GM21737 (cell line): ENCODE data around the gene SLC9A8.

Source experiments
- ATAC-seq: cut with Tn5 transposase; IDR thresholded peaks from one replicate; pipeline ENCODE4 v1.9.1; 2021; ENCODE audit warnings: mild to moderate bottlenecking, moderate library complexity; ENCODE audit not compliant: unreplicated experiment

The SLC9A8 gene

DNA sequence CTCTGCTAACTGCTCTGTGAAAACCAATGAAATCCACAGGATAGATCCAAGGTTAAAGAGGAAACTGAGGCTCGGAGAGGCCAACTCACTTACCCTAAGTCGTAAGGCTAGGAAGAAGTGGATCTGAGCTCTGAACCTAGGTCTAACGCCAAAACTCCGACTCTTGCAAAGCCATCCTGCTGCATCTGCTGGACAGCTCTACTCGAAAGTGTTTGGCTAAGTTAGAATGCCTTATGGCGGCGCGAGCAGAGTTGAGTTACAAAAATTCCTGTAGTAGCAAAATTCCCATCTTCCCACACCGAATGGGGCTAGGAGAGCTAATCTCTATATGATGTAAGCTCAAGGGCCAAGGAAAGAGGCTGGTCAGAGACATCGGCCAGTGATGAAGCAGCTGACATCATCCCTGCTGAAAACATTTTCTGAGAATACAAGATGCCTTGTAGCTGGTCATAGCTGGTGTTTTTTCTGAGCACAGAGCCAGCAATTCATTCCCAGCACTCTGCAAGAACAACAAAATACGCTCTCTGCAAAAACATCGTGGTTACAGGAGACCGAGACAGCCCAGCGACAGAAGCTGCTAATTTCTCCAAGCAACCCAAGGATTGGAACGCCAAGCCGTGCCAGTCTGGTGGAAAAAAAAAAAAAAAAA is 100.9 kb downstream of the SLC9A8 start:
- ATAC-seq = no peak

DNA sequence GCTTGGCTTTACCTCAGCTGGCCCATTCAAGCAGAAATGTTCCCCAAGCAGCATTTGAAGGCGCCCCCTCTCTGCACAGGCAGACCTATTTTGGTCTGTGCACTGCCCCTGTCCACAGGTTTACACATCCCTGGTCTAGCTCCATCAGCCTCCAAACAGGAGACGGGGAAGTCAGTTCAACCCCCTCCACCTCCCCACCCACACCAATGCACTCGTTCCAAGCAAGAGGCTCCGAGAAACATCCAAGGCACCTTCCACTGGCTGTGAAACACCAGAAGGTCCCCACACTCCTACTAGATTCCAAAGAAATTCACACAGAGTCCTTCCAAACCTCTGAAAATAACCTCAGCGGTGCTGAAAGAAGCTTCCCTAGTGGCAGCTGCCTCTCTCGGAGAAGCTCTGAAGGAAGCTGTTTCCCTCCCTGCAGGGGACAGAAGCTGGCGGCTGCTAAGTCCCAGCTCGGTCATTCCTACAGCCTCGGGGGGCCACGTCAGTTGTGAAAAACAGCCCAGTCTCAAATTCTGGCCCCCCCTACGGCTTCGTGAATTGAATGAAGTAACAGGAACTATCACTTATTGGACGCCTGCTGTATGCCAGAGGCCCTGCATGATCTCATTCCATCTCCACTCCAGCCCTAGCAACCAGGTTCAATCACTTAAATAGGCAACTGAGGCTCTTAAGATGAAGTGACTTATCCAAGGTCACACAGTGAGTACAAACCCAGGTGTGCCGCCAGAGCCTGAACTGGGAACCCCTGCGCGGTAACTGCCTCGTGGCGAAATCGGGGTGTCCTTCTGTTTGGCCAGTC is 101.9 kb downstream of the SLC9A8 start:
- ATAC-seq = peak; percentile 12

DNA sequence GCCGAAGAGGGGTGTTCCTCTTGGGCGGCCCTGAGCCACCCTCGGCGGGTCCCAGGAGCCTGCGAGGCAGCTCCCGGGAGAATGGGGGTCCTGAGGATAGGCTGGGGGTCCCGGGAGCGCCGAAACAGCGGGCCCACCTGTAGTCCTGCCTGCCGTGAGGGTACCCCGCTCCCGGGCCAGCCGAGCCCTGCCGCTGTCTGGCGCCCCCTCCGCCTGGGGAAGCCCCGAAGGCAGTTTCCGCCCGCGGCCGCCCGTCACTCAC is 102.4 kb downstream of the SLC9A8 start:
- no peak for ATAC-seq

DNA sequence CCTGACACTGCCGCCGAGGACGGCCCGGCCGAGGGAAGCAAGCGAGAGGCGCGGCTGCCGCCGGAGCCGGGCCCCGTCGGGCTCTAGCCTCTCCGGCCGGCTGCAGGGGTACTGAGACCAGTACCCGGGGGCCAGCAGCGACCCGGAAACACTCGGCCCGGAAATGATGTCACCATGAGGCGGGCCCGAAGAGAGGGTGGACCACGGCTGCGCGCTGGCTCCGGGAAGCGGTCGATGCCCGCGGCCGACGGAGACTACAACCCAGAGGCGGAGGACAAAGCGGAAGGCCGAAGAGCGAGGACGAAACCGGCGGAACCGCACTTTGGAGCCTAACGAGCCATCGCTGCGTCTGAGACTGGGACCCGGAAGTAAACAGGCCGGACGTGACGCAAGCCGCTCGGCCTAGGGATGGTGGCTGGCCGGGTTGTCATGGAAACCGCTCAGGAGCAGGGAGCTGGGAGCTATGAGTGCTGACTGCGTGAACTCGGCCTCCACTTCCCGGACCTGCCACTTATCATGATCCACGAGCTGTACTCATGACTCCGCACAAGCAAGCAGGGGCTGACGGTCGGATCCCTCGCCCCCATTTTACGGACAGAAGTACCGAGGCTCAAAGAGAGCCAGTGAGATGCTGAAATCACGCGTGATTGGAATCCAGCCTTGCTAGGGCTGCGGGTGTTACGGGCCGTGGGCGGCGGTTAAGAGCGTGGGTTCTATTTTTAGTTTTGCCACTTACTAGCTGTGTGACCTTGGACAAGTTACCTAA is 102.9 kb downstream of the SLC9A8 start, which contains the start of gene SPATA2:
Gene SPATA2, minus strand, starts transcription at position 150 of the 766 bp plus-strand sequence. CDS start 7,039 bp downstream, outside the sequence.
- peak; percentile 80 for ATAC-seq

DNA sequence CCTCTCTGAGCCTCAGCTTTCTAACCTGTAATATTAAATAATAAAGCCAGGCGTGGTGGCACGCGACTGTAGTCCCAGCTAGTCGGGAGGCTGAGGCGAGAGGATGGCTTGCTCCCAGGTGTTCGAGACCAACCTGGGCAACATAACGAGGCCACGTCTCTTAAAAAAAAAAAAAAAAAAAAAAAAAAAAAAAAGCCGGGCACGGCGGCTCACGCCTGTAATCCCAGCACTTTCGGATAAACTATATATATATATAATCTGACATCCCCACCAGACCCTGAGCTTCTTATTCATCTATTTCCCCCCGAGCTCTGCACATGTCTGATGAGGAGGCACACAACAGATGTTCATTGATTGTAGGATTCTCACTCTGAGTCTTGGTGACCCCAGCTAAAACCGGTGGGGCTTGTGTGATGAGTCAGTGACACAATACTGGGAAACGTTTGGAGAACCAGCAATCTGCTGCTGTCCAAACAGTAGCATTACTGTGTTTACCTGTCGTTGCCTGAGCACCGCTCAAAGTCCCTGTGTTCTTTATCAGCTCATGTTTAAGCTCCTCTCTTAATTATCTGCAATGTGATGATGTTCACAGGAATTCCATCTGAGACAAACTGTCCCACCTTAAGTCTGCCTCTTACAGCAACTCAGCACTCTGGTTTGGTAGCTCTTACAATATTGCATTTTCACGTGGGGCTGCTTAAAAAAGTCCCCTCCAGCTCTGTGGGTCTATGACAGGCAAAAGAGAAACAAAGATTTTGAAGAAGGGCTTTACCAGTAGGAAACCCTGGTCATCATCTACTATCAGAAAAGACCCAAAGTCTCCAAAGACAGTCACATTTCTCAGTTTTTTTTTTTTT is 103.7 kb downstream of the SLC9A8 start:
- ATAC-seq = no peak

DNA sequence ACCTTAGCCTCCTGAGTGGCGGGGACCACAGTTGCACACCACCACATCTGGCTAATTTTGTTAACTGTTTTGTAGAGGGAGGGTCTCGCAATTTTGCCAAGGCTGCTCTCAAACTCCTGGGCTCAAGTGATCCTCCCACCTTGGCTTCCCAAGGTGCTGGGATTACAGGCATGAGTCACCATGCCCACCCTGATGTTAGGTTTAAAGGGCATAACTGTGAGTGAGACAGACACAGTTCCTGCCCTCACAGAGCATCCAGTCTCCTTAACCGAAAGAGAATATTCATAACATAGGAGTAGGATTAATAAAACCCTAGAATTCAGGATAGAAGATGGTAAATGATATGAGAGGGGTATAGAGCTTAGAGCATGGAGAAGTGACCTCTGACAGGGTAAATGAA is 105.8 kb downstream of the SLC9A8 start:
- ATAC-seq = no peak

DNA sequence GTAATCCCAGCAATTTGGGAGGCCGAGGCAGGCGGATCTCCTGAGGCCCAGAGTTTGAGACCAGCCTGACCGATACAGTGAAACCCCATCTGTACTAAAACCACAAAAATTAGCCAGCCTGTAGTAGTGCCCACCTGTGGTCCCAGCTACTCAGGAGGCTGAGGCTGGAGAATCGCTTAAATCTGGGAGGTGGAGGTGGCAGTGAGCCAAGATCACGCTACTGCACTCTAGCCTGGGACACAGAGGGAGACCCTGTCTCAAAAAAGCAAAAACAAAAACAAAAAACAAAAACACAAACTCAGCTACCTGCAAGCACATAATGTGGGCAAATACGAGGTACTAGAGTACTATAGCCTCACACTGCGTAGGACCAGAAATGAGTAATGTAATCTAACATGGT is 106.4 kb downstream of the SLC9A8 start:
- ATAC-seq = no peak

DNA sequence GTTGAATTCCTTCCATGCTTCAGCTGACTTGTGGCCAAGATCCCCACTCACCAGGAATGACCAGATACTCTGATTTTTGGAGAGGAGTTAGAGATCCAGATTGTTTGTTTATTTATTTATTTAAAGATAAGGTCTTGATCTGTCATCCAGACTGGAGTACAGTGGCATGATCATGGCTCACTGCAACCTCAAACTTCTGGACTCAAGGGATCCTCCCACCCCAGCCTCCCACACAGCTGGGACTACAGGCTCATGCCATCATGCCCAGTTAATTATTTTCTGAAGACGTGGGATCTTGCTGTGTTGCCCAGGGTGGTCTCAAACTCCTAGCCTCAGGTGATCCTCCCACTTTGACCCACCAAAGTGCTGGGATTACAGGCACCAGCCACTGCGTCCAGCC is 106.8 kb downstream of the SLC9A8 start:
- no peak for ATAC-seq

DNA sequence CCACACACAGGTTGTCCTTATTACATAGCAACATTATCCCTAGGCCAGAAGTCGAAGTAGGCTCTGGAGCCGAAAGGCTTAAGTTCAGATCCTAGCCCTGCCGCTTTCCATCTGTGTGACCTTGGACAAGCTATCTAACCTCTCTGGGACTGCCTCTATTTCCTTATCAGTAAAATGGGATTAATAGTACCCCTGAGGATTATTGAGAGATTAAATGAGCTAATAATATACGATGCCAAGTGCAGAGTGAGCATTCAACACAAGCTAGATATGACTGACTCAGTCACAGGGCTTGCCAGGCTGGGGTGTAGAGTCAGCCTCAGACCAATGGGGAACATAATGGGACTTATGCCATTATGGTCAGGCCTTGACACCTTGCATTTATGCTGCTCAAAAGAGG is 111.6 kb downstream of the SLC9A8 start:
- ATAC-seq = no peak

DNA sequence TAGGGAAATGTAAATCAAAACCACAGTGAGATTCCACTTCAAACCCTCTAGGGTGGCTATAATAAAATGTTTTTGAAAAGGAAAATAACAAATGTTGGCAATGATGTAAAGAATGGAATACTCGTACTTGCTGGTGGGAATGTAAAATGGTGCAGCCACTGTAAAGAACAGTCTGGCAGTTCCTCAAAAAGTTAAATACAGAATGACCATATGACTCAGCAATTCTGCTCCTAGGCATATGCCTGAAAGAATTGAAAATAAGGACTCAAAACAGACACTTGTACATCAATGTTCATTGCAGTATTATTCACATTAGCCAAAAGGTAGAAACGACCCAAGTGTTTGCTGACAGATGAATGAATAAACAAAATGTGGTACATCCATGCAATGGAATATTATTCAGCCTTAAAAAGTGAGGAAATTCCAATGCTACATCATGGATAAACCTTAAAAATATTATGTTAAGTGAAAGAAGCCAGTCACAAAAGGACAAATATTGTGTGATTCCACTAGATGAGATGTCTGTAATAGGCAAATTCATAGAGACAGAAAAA is 113.3 kb downstream of the SLC9A8 start:
- no peak for ATAC-seq

DNA sequence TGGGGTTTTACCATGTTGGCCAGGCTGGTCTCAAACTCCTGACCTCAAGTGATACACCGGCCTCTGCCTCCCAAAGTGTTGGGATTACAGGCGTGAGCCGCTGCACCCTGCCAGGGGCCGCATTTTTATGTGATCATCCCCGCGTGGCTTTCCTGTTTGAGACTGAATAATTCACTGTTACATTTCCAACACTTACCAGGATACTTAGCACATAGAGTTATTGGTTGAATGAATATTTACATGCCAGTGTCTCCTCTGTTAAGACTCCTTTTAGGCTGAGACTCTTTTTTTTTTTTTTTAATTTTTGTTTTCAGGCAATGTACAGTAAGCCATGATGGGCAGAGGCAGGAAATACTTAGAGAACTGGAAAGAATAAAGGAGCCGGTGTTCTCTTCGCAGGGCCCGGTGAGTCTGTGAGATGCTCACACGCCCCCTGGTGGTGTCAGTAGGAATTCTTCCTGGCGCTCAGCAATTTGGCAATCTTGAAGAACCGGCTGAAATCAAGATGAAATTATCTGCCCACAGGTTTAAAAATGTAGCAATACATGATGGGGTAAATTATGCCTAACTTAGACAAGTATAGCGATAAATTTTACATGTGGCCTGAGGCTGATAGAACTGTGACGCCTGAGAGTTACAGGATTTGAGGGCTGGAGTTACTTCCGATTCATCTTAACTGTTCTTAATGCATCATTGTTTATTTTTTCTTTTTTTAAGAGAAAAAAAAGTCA is 115.9 kb downstream of the SLC9A8 start:
- no peak for ATAC-seq

DNA sequence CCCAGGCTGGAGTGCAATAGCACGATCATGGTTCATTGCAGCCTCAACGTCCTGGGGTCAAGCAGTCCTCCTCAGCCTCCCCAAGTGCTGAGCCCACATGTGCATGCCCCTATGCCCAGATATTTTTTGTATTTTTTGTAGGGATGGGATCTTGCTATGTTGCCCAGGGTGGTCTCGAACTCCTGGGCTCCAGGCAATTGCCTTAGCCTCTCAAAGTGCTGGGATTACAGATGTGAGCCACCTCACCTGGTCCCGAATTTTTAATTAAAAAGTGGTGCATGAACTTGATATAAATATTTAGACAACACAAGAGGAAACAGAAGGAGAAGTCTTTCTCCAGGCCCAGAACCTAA is 116.5 kb downstream of the SLC9A8 start:
- no peak for ATAC-seq

DNA sequence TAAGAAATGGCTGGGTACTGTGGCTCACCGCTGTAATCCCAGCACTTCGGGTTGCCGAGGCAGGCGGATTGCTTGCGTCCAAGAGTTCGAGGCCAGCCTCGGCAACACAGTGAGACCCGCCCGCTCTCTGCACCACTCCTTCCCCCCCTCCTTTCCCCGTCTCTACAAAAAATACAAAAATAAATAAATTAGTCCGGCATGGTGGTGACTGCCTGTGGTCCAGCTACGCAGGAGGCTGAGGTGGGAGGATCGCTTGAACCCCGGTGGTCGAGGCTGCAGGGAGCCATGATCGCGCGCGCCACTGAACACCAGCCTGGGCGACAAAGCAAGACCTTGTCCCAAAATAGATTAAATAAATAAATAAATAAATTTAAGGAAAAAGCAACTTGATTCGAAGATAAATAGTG is 123.1 kb downstream of the SLC9A8 start:
- no peak for ATAC-seq

DNA sequence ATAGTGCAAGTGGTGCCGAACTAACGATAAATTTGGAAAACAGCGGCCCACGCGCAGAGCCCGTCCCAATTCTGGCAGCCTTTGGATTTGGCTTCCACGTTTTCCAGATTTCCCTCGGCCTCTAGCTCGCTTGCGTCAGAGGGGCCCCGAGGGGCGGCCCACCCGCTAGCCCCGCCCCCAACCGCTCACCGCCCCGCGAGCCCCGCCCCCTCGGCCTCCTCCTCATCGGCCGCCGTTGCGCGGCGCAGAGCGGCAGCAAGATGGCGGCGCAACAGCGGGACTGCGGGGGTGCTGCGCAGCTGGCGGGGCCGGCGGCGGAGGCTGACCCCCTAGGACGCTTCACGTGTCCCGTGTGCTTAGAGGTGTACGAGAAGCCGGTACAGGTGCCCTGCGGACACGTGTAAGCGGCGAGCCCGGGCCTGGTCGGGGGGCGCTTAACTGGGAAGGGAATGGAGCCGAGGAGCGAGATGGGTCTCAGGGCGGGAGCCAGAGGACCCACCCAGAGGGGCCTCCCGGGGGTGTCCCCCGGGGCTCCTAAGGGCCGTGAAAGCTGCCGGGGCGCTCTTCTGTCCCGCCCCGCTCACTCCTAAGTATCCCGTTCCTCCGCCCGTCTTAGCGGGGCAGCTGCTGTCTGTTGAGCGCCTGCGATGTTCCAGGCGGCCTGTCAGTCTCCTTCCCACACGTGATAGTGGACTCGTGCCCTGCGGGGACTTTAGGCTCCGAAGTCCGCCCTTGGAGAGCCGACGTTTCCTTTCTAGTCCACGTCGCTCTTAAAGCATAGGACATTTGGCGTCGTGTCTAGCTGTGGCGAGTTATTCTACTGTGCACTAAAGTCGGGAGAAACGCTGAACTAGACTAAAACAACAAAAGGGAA is 123.8 kb downstream of the SLC9A8 start, which contains the start of gene RNF114:
Gene RNF114, plus strand, starts transcription at position 245 of the 874 bp plus-strand sequence. Its CDS starts 16 bp downstream, at position 261.
- peak; percentile 64 for ATAC-seq

DNA sequence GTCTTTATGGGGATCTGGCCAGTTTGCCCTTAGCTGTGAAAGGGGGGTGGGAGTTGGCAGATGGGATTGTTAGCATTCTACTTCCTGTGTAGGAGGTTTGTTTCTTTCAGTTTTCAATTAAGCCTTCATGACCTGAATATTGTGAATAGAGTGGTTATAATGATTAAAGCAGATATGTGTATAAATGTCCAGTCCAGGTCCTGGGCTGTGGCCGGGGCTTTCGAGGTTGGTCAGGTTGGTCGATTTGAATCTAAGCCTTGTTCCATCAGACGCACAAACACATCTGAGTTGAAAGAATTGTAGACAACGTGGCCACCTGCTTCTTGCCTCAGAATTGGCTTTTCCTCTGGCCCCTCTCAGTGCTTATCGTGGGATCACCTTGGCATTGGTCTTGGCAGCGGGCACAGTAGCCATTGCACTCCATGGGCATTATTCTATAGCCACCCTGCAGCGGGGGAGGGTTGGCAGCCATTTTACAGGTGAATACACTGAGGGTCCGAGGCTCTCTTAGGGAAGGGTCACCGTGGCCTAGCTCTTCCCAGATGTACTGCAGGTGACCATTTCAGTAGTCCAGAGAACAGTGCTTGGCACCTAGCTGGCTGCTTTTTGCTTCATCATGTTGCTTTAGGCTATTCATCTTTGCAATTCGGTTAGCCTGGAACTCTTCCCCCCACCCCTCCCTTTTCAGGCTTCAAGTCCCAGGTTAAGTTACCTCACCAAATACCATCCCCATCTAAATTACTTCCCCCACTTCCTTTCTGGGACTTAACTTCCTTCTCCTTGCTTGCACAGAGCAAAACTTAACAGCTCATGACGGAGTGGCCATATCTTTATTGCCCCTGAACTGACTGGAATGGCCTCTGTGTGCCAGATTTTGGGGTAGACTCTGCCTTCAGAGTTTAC is 124.7 kb downstream of the SLC9A8 start:
- ATAC-seq = no peak

DNA sequence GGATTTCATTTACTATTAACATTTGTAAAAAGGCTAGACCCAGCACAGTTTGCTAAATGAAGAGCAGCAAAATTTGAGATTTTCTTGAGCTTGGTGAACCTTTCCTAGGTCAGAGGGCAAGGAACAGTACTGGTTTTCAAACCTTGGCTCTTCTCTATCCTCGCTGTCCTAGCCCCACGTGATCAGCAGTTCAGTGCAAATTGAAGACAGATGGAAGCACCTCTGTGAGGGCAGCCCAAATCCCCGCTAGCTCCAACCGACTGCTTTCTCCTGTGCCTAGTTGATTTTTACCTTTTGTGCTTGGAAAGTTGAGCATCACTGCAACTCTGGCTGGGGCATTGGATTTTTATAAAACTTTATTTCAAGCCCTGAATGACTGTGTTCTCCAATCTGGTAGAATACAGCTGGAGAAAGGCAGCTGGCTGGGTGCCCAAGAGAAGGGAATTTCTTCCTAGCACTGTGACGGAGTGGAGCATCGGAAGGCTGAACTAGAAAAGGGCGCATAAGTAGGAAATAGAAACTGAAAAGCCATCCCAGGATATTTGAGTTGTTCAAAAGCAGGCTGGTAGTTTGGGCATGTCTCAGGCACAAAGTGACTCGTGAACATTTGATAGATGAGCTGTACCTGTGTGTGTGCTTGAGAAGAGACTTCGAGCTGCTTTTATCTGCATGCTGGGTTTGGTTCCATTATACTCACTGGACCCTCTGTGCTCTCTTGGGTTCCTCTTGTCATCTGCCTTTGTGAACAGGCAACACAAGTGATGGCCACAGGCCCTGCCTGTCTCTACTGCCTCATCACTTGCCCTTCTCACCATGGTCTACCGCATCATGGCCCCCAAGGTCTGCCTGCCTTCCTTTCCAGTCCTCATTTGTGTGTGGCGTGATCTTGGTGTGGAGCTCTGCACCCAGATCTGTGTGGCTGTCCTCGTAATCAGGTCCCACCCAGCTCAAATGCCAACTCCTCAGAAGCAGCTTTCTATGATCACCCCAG is 125.8 kb downstream of the SLC9A8 start:
- no peak for ATAC-seq

DNA sequence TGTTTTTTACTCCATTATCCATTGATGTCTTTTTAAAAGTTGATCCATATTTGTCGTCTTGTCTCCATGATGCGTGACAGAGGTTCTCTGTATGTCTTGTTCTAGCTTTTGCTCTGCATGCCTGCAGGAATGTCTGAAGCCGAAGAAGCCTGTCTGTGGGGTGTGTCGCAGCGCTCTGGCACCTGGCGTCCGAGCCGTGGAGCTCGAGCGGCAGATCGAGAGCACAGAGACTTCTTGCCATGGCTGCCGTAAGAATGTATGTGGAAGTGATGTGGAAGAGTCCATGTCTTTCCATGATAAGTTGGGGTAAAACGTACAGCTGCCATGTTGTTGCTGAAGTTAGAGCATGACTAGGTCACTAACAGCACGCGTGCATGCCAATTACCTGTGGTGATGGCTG is 128.8 kb downstream of the SLC9A8 start:
- no peak for ATAC-seq
